Activated CD8-positive, alpha-beta memory T cell treated with anti-CD3 and anti-CD28 coated beads for 4 hours (primary cell): ENCODE results near the gene ZBTB5.
"Not testable (repeated sequence)": the region's sequence is repeated elsewhere in the genome, so short reads cannot be mapped to it uniquely, and the experiment has no call there.

Experiments
- DNase-seq, 2 donors: peaks; one replicate each; pipeline ENCODE4 v3.0.0-alpha.2; 2020; ENCODE audit warnings: low read depth in 2 of 2

The ZBTB5 gene

DNA sequence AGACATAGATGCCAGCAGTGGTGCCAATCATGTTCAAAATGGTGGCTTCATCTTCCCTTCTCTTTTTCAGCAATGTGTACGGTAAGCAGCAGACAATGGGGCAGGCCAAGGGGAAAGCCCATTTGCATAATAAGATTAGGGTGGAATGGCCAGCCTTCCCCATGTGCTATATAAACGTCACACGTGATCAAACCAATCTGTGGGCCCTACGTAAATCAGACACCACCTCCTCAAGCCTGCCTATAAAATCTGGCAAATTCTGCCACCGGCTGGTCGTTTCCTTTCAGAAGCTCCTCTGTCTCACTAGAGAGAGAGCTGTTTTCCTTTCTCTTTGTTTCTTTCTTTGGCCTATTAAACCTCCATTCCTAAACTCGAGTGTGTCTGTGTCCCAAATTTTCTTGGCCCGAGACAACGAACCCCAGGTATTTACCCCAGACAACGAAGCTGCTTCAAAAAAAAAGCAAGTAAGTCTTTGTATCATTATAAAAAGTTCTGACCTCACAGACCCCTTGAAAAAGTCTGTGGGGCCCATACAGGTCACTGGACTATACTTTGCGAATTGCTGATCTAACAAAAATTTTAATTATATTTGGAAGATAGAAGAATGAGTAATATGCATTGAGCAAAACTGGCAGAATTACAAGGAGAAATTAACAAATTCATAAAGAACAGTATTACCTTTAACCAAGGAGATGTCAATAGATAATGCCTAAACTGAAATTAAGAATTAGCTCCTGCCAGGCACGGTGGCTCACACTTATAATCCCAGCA, 15.2 kb downstream of the ZBTB5 start:
- no peak for DNase-seq

DNA sequence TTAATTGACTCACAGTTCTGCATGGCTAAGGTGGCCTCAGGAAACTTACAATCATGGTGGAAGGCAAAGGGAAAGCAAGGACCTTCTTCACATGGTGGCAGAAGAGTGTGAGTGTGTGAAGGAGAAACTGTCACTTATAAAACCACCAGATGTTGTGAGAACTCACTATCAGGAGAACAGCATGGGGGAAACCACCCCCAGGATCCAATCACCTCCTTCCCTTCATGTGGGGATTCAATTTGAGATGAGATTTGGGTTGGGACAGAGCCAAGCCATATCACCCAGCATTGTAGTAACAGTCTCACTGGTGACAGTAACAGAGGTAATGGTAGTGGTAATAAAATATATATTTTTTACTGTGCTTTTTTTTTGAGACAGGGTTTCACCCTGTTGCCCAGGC, 18.1 kb downstream of the ZBTB5 start:
- no peak for DNase-seq

DNA sequence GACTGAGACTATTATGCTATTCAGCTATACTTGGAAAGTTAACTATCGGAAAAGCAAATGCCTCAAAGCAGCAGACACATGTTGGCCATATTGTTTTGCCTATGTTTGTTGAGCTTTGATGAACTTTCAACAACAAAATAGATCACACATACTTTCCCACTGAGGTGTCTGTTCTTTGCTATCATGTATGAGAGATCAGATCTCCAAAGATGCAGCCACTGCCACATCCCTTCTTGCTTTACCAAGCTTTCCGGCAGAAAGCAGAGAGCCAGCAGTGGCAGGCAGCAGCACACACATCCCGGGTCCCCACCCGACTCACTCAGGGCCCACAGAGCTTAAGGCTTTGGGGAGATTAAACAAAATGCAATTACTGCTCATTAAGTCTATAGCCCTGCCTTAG, 18.8 kb downstream of the ZBTB5 start:
- DNase-seq, result no peak

DNA sequence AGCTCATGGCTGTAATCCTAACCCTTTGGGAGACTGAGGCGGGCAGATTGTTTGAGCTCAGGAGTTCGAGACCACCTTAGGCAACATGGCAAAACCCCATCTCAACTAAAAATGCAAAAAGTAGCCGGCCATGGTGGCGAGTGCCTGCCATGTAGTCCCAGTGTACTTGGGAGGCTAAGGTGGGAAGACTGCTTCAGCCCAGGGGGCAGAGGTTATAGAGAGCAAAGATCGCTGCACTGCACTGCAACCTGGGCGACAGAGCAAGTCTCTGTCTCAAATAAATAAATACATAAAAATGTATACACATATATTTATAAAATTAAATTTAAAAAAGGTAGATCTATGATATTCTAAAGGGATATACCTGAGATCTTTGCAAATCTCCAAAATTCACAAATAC, 19.4 kb downstream of the ZBTB5 start:
- DNase-seq, result no peak

DNA sequence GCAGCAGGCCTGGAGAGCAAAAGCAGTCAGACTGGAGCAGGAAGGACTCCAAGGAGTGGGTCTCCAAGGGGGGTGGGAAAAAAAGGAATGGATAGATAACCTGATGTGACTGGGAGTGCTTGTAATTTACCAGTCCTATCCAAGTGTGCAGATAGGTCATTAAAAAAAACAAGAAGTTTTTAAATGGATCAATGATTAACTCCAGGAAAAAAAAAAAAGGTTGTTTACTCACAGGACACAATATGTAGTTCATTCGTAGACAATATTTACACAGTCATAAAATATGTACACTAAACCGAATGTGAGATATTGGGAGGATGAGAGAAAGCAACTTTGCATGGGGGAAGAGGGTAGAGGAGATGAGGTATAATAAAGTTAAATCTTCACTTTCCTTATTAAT, 20.4 kb downstream of the ZBTB5 start:
- no peak for DNase-seq

DNA sequence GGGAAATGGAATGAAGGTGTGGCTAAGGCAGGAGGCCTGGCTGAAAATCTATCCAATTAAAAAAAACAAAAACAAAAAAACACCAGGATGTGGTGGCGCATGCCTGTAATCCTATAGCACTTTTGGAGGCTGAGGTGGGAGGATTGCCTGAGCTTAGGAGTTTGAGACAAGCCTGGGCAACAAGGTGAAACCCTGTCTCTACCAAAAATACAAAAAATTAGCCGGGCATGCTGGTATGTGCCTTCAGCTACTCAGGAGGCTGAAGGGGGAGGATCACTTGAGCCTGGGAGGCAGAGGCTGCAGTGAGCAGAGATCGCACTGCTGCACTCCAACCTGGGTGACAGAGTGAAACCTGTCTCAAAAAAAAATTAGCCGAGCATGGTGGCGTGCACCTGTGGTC, 21.7 kb downstream of the ZBTB5 start:
- no peak for DNase-seq

DNA sequence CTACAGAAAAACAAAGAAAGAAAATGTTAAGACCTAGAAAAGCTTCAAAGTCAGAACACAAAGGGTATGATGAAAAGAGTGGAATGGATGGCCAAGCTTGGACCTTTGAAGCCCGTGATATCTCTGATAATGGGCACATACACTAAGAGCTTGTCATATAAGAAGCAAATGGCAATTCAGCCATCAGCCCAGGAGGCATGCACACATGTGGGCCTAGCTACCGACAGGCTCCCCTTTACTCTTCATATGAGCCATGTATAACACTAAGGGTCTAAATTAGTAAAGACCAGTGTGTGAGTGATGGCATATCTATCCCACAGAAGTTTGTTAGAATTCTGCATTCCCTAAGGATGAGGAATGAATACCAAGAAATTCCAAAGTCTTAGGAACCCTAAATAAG, 22.7 kb downstream of the ZBTB5 start:
- no peak for DNase-seq

DNA sequence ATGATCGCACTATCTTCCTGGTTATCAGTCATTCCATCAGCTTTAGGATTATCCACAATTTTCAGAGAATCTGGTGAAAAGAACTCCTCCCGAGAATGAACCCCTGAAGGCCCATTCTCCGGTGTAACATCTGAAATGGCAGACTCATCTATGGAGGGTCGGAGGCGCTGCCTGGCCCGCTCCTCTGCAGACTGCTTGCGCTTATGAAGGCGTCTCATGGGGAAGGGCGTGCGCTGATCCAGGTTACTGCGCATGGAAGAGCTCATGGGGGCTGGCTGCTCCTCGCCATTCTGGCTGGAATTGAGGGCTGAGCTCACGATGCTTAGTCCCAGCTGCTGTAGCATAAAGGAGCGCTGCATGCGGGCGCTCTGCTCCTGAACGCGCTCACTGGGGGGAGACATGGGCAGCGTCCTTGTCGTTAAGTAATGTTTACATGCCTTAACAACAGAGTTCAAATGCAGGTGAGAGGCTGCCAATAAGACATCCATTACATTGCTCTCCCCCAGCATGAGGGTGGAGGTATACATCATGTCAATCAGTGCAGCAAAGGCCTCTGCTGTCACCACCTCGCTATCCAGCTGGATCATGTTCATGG, 23.4 kb downstream of the ZBTB5 start:
- no peak for DNase-seq

DNA sequence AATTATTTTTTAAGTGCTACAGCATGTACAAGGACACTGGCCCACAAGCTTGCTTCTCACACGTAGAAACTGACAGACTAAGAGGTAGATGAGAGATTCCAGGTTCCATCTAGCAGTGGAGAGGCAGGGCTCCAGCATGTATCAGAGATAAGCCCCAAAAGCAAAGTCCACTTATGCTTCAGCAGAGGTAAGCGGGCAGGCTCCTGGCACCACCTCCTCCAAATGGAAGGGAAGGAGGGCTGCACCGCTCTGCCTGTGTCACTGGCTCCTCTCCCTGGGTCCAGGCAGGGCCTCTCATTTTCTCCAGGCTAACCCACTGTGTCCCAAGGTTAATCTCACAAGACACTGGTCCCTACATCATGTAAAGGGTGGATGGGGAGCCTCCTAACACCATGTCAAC, 26.9 kb downstream of the ZBTB5 start:
- DNase-seq, result no peak

DNA sequence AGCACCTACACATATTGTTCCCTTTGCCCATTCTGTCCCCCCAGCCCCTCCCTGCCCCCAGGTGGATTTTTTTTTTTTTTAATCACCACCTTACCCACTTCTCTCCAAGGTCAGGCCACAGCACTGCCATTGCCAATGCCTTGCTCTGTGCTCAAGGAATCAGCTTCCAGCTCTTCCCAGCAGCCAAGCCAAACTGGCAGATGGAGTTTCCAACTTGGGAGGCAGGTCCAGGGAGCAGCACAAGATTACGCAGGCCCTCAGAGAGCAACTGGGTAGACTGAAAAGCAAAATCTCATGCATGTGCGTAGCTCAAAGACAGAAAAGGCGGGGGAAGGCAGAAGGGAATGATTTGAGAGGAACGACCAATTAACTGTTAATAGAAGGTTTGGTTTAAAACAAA, 27.6 kb downstream of the ZBTB5 start:
- no peak for DNase-seq

DNA sequence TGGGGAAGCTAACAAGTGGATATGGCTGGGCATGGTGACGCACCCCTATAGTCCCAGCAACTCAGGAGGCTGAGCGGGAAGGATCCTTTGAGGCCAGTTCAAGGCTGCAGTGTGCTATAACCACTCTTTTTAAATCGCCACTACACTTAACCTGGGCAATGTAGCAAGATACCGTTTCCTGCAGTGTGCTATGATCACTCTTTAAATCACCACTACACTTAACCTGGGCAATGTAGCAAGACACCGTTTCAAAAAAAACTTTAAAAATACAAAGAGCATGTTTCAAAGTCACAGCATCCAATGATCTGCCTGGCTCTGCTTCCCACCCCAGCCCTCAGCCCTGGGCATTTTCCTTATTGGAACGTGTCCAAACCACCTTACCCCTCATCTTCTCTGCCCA, 28.2 kb downstream of the ZBTB5 start:
- DNase-seq, result no peak

DNA sequence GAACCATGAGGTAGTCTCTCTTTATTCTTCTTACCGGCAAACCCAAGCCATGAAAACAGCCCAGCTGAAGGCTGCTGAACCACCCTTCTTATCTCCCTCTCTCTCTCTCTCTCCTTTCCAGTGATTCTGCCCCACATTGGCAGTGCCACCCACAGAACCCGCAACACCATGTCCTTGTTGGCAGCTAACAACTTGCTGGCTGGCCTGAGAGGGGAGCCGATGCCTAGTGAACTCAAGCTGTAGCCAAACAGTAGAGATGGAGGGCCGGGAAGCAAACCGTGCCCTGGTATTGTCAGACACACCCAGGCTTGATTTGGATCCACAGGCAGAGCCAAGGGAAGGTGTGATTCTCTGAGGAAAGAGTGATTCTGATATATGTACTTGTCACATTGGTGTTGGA, 28.7 kb downstream of the ZBTB5 start:
- DNase-seq, result no peak

DNA sequence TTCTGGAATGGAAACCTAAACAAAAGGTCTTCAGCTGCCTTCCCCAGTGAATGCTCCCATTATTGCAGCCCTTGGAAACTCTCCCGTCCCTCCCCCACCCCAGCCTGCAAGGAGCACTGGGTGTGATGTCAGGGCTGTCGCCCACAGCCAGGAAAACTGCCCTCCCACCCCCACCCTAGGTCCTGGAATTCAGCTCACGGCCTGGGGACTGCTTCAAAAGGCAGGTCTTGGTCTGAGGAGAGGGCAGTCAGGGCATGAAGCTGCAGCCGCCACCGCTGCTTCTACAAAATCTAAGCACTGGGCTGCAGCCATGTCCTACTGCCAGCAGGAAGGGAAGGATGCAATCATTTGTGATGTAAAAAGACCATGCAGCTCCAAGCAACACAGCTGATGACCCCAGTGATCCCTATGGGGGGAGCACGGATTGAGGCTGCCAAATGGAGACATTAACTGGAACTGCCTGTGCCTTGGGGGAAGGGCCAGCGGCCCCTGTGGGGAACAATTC, 31.3 kb downstream of the ZBTB5 start:
- DNase-seq, result no peak

DNA sequence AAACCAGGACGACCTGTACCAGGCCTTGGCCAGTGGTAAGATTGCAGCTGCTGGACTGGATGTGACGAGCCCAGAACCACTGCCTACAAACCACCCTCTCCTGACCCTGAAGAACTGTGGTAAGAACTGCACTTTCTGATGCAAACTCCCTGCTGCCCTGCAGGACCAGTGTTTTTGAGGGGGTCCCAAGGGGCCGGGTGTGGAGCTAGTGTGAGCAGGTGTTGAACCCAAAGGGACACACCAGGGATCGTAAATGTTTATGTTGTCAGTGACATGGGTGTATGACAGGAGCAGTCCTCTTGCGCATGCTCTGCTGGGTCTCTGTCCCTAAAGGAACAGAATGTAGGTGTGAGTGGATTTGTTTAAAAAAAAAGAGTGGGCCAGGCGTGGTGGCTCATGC, 33.2 kb downstream of the ZBTB5 start:
- DNase-seq, result no peak

DNA sequence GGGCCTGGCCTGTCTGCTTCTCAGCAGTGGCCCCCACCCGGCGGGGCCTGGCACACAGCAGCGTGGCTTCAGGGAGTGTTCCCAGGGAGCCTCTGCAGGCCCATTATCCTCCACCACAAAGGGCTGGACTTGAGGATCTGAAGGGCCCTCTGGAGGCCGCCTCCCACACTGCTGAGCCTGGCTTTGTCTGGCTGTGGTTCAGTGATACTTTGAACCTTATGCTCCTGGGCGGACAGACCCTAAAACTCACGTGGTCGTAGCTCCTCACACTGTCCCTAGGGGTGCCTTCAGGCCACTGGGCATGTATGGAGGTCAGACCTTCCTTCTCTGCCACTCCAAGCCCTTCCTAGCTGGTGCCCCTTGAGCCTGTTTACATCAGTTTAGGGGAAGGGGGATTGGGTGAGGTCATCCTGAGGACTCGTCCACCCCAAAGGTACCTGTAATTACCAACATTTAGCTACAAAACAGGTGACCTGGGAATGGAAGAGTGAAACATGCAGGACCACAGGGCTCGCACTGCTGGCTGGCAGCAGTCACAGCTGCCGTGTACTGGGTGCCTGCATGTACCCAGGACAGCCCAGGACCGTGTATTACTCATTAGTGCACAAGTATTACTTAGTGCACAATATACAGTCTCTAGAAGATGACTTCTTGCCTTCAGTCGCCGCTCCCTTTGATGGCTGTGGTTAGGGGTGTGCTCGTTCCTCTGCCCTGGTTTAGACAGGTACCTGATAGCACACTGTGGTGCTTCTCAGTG, 34.2 kb downstream of the ZBTB5 start:
- DNase-seq, result no peak

DNA sequence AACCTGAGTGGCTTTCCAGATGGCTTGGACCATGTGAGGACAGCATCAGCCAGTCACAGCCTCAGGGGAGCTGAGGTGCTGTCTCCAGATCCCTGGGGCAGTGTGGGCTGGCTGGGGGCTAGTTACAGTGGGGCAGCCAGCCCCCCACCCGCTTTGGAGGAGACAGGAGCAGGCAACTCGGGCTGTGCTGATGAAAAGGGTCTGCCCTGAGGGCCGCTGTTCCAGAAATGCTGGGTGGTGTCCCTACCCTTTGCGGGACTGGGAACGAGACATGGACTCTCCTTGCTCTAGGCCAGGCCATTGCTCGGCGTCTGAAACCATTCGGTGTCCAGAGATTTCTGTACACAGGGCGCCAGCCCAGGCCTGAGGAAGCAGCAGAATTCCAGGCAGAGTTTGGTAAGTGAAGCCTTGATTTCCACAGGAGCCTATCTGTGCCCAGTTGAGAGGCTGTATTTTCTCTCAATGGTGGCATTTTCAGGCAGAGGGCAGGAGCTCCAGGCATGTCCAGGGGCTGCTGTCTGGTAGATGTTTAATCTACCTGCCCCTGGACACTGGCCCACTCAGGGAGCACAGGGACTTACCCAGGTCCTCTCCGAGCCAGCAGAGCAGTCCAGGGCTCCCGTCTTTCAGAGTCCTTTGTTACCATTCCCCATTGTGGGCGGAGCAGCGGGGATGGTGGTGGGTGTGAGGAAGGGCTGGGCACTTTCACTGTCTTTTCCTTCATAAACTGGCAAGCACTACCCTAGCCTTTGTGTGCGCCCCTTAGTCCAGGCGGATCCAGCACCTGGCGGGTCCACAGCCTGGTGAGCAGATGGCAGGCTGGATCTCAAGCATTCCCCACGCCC, 35.6 kb downstream of the ZBTB5 start:
- DNase-seq, result no peak

DNA sequence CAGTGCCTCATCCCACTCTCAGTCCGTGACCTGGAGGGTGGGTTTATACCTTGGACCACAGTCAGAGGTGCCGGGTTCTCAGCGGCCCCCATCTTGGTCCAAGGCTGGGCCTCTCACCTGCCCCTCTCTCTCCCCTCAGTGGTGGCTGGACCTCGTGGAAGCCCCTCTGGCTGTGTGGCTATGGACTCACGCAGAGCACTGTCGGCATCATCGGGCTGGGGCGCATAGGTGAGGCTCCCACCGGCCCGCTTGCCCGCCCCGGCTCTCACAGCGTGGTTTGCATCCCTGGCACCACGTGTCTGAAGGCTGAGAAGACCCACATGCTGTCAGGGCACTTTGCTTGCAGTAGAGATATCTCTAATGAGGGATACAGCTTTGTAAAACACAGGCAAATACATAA, 36.9 kb downstream of the ZBTB5 start:
- no peak for DNase-seq

DNA sequence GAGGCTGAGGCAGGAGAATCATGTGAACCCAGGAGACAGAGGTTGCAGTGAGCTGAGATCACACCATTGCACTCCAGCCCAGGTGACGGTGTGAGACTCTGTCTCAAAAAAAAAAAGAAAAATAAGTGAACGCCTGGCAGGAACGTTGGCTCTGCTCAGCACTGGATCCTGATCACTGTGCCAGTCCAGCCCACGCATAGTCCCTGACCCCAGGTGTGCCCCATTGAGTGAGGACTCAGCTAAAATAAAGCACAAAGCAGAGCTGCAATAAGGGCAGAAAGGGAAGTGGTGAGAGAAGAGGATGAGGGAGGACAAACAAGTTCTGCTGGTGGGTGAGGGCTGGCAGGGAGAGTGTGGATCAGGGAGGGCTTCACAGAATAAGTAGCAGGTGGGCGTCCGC, 38.4 kb downstream of the ZBTB5 start:
- no peak for DNase-seq

DNA sequence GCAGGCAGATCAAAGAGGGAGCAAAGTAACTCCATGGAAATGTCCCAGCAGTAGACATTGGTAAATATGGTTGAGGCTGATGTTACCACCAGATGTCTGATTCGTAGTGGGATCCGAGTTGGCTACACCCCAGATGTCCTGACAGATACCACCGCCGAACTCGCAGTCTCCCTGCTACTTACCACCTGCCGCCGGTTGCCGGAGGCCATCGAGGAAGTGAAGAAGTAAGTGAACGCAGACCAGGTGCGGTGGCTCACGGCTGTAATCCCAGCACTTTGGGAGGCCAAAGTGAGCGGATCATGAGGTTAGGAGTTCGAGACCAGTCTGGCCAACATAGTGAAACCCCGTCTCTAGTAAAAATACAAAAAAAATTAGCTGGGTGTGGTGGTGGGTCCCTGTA, 38.8 kb downstream of the ZBTB5 start:
- DNase-seq, result not testable (repeated sequence)

DNA sequence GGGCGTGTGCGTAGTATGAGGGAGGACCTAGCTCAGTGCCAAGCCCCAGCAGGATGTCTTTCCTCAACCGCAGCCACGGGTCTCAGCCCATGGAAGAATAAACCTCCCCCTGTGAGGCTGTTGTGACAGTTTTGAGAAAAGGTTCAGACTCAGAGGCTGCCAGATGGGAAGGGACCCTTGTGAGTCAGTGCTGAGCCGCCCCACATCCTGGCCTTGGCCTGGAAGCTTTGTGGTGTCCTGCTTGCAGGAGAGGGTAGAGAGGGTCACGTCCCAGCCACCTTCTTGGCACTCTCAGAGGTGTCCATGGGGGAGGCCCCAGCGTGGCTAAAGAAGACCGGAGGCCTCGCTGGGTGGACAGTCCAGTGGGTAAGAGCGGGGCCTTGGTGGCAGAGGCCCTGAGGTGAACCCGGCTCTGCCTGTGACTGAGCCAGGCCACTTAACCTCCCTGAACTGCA, 39.9 kb downstream of the ZBTB5 start:
- DNase-seq, result no peak

DNA sequence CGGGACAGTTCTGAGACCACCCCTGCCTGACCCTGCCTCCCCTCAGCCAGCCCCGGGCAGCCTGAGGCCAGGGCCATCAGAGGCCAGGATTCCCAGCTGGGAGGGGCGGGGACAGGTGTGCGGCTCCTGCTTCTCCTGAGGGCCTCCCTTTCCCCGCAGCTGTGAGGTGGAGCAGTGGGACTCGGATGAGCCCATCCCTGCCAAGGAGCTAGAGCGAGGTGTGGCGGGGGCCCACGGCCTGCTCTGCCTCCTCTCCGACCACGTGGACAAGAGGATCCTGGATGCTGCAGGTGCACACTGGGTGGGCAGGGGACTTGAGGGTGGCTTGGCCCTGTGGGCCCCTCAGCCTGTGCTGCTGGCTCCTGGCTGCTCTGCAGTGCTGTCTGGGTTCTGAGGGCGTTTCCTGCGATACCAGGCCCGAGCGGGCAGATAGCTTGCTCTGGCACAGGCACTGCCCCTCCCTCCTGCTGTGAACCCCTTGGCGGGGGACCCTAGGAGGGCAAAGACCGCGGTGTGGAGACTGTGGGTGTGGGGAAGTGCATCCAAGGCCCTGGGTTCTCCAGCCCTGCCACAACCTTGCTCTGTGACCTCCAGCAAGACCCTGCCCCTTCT, 40.5 kb downstream of the ZBTB5 start:
- DNase-seq, result no peak
